GM12891 (cell line): ENCODE data around the gene MGP.

Experiments
- DNase-seq: peaks from one replicate; pipeline ENCODE4 v3.0.0; 2011; ENCODE audit warnings: low spot score; ENCODE audit not compliant: insufficient read length
- FAIRE-seq: peaks from 2 replicates; lab custom pipeline; 2011; peaks lifted over from hg19 to GRCh38; lab: Jason Lieb, UNC
- PAX5 ChIP-seq: IDR thresholded peaks from 2 replicates; pipeline ENCODE4 v1.6.1; 2011; ENCODE audit warnings: low read length, moderate library complexity, mild to moderate bottlenecking; ENCODE audit not compliant: insufficient read depth, severe bottlenecking
- POLR2A ChIP-seq: IDR thresholded peaks from 2 replicates; pipeline ENCODE4 v1.6.1; 2011; ENCODE audit warnings: low read depth, low read length, control low read depth
- POLR2AphosphoS5 ChIP-seq: IDR thresholded peaks from 2 replicates; pipeline ENCODE4 v1.6.1; 2011; ENCODE audit warnings: low read depth, low read length, control low read depth
- POU2F2 ChIP-seq: IDR thresholded peaks from 2 replicates; pipeline ENCODE4 v1.6.1; 2011; ENCODE audit warnings: low read depth, mild to moderate bottlenecking, control low read depth, low read length, moderate library complexity
- SPI1 ChIP-seq: IDR thresholded peaks from 2 replicates; pipeline ENCODE4 v1.6.1; 2011; ENCODE audit warnings: low read depth, low read length, control low read depth
- TAF1 ChIP-seq: IDR thresholded peaks from 2 replicates; pipeline ENCODE4 v1.6.1; 2011; ENCODE audit warnings: low read depth, low read length, control low read depth

Gene MGP

DNA sequence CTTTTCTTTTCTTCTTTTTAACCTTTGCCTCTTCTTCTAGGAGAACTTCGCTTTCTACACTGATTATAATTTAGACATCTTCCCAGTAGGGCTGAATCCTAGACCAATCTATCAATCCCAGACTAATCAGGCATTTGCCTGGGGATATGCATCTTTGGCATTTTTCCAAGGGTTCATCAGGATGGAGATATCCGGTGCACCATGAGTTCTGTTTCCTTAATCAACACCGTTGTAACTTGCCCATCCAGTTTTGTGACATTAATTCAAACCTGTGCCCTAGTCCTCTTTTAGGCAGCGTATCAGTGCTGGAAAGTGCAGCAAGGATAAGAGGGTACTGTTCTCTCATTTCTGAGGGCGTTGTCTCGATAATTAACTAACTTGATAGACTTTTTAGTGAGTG is 617 bp upstream of the MGP start:
- FAIRE-seq (peak; percentile 62), DNase-seq (no peak)
- TF ChIP-seq POLR2A (no peak), SPI1 (no peak), POU2F2 (no peak), PAX5 (no peak), TAF1 (no peak), POLR2AphosphoS5 (no peak)

DNA sequence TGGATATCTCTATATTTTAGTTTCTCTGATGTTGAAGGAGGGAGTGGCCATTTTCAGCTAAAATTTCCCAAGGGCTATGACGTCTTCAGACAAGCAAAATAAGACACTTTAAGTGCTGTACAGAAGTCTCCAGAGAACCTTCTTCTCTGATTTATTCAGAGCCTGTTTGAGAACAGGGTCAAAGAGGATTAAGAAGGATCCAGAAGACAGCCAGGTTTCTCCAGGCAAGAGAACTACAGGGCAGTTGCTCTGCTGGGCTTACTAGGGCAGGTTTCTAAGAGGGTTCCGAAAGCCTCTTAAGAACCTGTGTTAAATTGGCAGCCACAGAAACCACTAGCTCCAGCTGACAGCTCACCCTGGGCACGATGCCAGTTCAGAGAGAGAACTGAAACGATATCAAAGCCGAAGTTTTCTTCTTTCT is 1.2 kb downstream of the MGP start:
- DNase-seq (no peak), FAIRE-seq (peak; percentile 52)
- TF ChIP-seq TAF1 (no peak), PAX5 (no peak), SPI1 (peak; percentile 89), POU2F2 (no peak)

GRCh38 chr12:14883686-14884085 is 2.0 kb downstream of the MGP start:
- TF ChIP-seq POLR2AphosphoS5 = no peak
- TF ChIP-seq POU2F2 = no peak
- no peak for TF ChIP-seq SPI1
- TF ChIP-seq POLR2A = no peak
- TF ChIP-seq TAF1 = no peak
- TF ChIP-seq PAX5 = no peak
- DNase-seq (no peak), FAIRE-seq (no peak)

- TF ChIP-seq POLR2A (no peak), SPI1 (0 out of 2 replicates have a peak, but pooled peaks have one; percentile 31)
- FAIRE-seq (no peak), DNase-seq (no peak)
Measured at GRCh38 chr12:14880890-14881453, 4.7 kb downstream of the MGP start.

DNA sequence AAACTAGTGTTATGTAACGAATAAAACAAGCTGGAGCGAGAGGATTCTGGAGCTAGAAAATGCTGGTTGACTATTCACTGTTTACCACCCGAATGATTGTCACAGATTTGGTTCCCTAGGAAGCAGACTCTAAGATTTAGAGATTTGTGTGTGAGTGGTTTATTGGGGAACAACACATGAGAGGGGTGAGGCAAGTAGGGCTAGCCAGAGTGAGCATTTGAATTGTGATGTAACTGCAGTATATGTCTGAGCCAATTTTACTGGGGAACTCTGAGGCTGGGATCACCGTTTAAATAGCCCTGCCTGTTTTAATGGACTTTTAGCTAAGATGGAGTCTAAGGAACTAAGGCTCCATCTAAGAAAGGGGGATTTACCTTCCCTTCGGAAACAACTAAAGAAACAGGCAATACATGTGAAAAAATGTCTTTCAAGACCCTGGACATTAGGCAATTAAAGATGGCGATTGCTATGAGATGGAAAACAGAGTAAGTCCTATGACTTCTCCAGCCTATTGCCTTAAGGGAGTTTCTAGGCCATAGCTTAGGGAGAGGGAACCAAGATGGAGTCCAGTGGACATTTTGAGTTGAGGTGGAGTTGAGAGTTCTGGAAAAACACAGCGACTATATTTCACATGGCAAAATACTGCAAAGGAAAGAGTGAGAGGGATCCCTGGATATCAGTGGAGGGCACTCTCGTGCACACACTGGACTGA is 6.3 kb downstream of the MGP start:
- FAIRE-seq (no peak), DNase-seq (no peak)
- TF ChIP-seq POLR2A (no peak), TAF1 (no peak), POLR2AphosphoS5 (no peak), POU2F2 (no peak), SPI1 (no peak)

DNA sequence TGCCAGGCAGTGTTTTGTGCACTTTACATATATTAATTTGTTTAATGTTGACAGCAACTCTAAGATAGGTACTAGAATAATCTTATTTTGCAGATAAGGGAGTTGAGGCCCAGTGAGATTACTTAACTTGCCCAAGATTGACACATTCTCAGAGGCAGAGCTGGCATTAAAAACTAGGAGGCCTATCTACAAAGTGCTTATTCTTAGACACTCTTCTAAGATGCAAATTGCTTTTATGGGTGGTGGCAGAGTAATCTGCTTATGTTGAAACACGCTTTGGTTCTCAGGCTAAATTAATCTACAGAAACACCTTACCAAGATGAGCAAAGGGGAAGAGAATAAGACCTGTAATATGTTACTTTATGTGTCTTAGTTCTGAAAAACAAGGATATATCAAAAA is 7.2 kb downstream of the MGP start:
- no peak for FAIRE-seq
- TF ChIP-seq POU2F2 (no peak), TAF1 (no peak), SPI1 (no peak), PAX5 (no peak), POLR2AphosphoS5 (no peak), POLR2A (no peak)

GRCh38 chr12:14876833-14877232 is 8.8 kb downstream of the MGP start:
- FAIRE-seq = peak; percentile 16
- TF ChIP-seq TAF1 = no peak
- no peak for TF ChIP-seq POLR2AphosphoS5
- no peak for TF ChIP-seq PAX5
- no peak for TF ChIP-seq POLR2A
- no peak for TF ChIP-seq SPI1
- no peak for TF ChIP-seq POU2F2
- no peak for DNase-seq

More for the DNA sequence above, 7.2 kb downstream of the MGP start:
- DNase-seq = no peak

- DNase-seq = no peak
- FAIRE-seq = no peak
- no peak for TF ChIP-seq POLR2AphosphoS5
- no peak for TF ChIP-seq POLR2A
- no peak for TF ChIP-seq SPI1
- TF ChIP-seq PAX5 = no peak
- TF ChIP-seq POU2F2 = no peak
- TF ChIP-seq TAF1 = no peak
Measured at GRCh38 chr12:14874882-14875281, 10.8 kb downstream of the MGP start.

- no peak for DNase-seq
- peak; percentile 5 for FAIRE-seq
- TF ChIP-seq TAF1 = no peak
- TF ChIP-seq POU2F2 = no peak
- no peak for TF ChIP-seq PAX5
- TF ChIP-seq POLR2AphosphoS5 = no peak
- no peak for TF ChIP-seq POLR2A
- TF ChIP-seq SPI1 = peak; percentile 34; the same call in 1 of the 2 replicates
Measured at GRCh38 chr12:14873440-14874185, 12.0 kb downstream of the MGP start.
